KOPT-K1 (cell line): ENCODE measurements around the gene DNAJB14.

Source experiments
- H3K27ac ChIP-seq: fragments of 200-600 bp; sonication (generic); 2 replicates; pipeline ENCODE4 v1.5.1; 2016; ENCODE audit warnings: antibody characterized with exemption, mild to moderate bottlenecking, low read depth, low read length; ENCODE audit not compliant: poor library complexity, severe bottlenecking
- H3K36me3 ChIP-seq: fragments of 200-600 bp; sonication (generic); 2 replicates; pipeline ENCODE4 v1.5.1; 2017; ENCODE audit warnings: antibody characterized with exemption, mild to moderate bottlenecking, low read length, moderate library complexity; ENCODE audit not compliant: insufficient read depth
- H3K9me3 ChIP-seq: fragments of 200-600 bp; sonication (generic); 2 replicates; pipeline ENCODE4 v1.5.1; 2017; ENCODE audit warnings: antibody characterized with exemption, low read length, mild to moderate bottlenecking; ENCODE audit not compliant: insufficient read depth, poor library complexity, severe bottlenecking

Gene DNAJB14

GRCh38 chr4:99861120-99861905 lies 85.1 kb downstream of the DNAJB14 start:
- Histone ChIP-seq H3K36me3 (no peaks in the 10 kb centered on the region), H3K27ac (no peak overlapping the region), H3K9me3 (no peaks in the 10 kb centered on the region)

GRCh38 chr4:99860521-99860920 lies 85.9 kb downstream of the DNAJB14 start:
- no peaks in the 10 kb centered on the region for H3K9me3 ChIP-seq
- no peak overlapping the region for H3K27ac ChIP-seq
- no peaks in the 10 kb centered on the region for H3K36me3 ChIP-seq

GRCh38 chr4:99859618-99860017 lies 86.8 kb downstream of the DNAJB14 start:
- Histone ChIP-seq H3K36me3 (no peaks in the 10 kb centered on the region), H3K27ac (no peak overlapping the region), H3K9me3 (no peaks in the 10 kb centered on the region)

- H3K27ac ChIP-seq = no peak overlapping the region
- H3K9me3 ChIP-seq = no peaks in the 10 kb centered on the region
- no peaks in the 10 kb centered on the region for H3K36me3 ChIP-seq
Measured at GRCh38 chr4:99857307-99857706, 89.1 kb downstream of the DNAJB14 start.

- Histone ChIP-seq H3K36me3 (no peaks in the 10 kb centered on the region), H3K27ac (no peak overlapping the region), H3K9me3 (no peaks in the 10 kb centered on the region)
Measured at GRCh38 chr4:99856166-99856565, 90.3 kb downstream of the DNAJB14 start.

GRCh38 chr4:99855678-99856077 lies 90.7 kb downstream of the DNAJB14 start:
- Histone ChIP-seq H3K27ac (no peak overlapping the region), H3K9me3 (no peaks in the 10 kb centered on the region), H3K36me3 (no peaks in the 10 kb centered on the region)

GRCh38 chr4:99853999-99854398 lies 92.4 kb downstream of the DNAJB14 start:
- H3K9me3 ChIP-seq = no peaks in the 10 kb centered on the region
- H3K36me3 ChIP-seq = no peaks in the 10 kb centered on the region
- H3K27ac ChIP-seq = no peak overlapping the region

- Histone ChIP-seq H3K36me3 (no peaks in the 10 kb centered on the region), H3K27ac (no peak overlapping the region), H3K9me3 (no peaks in the 10 kb centered on the region)
Measured at GRCh38 chr4:99853190-99853589, 93.2 kb downstream of the DNAJB14 start.

- no peaks in the 10 kb centered on the region for H3K9me3 ChIP-seq
- no peaks in the 10 kb centered on the region for H3K36me3 ChIP-seq
- no peak overlapping the region for H3K27ac ChIP-seq
Measured at GRCh38 chr4:99852199-99852749, 94.1 kb downstream of the DNAJB14 start.

- Histone ChIP-seq H3K9me3 (no peaks in the 10 kb centered on the region), H3K27ac (no peak overlapping the region), H3K36me3 (no peaks in the 10 kb centered on the region)
Measured at GRCh38 chr4:99848591-99849001, 97.8 kb downstream of the DNAJB14 start.

GRCh38 chr4:99847362-99847976 lies 98.9 kb downstream of the DNAJB14 start:
- Histone ChIP-seq H3K9me3 (no peaks in the 10 kb centered on the region), H3K36me3 (no peaks in the 10 kb centered on the region), H3K27ac (no peak overlapping the region)

- H3K27ac ChIP-seq = no peak overlapping the region
- no peaks in the 10 kb centered on the region for H3K9me3 ChIP-seq
- no peaks in the 10 kb centered on the region for H3K36me3 ChIP-seq
Measured at GRCh38 chr4:99846891-99847290, 99.5 kb downstream of the DNAJB14 start.
